Gastrocnemius medialis (tissue), 4 donors: Measurements from ENCODE around the gene GUCA1C. TPM values are rescaled to one million over a fixed set of nuclear protein-coding genes. Genes with fewer than 3 reads are reported as not detected.

ENCODE experiments used
- ATAC-seq, 2 donors: fragments of 150-250 bp; one replicate each; pipeline ENCODE4 v1.9.1; 2016
- DNase-seq, 2 donors: peaks; one replicate each; pipeline ENCODE4 v3.0.0-alpha.2; 2019
- H3K27ac ChIP-seq, 4 donors: fragments of 200-600 bp; sonication (generic); 1 replicate in 1 of 4; 2 replicates in 3 of 4; pipeline ENCODE4 v1.5.1; 2016 to 2018; ENCODE audit warnings: mild to moderate bottlenecking in 2 of 4, moderate library complexity in 1 of 4
- H3K27me3 ChIP-seq, 3 donors: fragments of 200-600 bp; sonication (generic) in 2 of 3; 1 replicate in 1 of 3; 2 replicates in 2 of 3; pipeline versions ENCODE4 v1.5.1 to v1.6.0; 2016 to 2019; ENCODE audit warnings: mild to moderate bottlenecking in 1 of 3, moderate library complexity in 1 of 3
- H3K36me3 ChIP-seq, 2 donors: fragments of 200-600 bp; sonication (generic) in 1 of 2; one replicate each; pipeline ENCODE4 v1.5.1; 2017 to 2018
- H3K4me1 ChIP-seq, 2 donors: fragments of 200-600 bp; sonication (generic) in 1 of 2; one replicate each; pipeline ENCODE4 v1.5.1; 2016 to 2017; ENCODE audit warnings: mild to moderate bottlenecking in 2 of 2
- H3K4me3 ChIP-seq, 4 donors: fragments of 200-600 bp; sonication (generic) in 3 of 4; 1 replicate in 1 of 4; 2 replicates in 3 of 4; pipeline ENCODE4 v1.5.1; 2016 to 2019; ENCODE audit warnings: mild to moderate bottlenecking in 2 of 4
- H3K9me3 ChIP-seq, 3 donors: fragments of 200-600 bp; sonication (generic) in 2 of 3; 1 replicate in 1 of 3; 2 replicates in 2 of 3; pipeline ENCODE4 v1.5.1; 2016 to 2019
- POLR2A ChIP-seq, 2 donors: fragments of 450-650 bp; IDR thresholded peaks; one replicate each; pipeline ENCODE4 v1.6.1; 2017; ENCODE audit warnings: antibody characterized with exemption in 2 of 2, mild to moderate bottlenecking in 2 of 2, moderate library complexity in 2 of 2
- in situ Hi-C, 4 donors: fragments of 200-750 bp; cut with MboI; loops; one replicate each; pipeline versions ENCODE4 v1.15.0 to v1.8.0; 2017; ENCODE audit warnings: low sequenced_read_pairs in 4 of 4
- intact Hi-C: fragments of 100-400 bp; cut with DNase I; formaldehyde crosslinking; loops from one replicate; pipeline ENCODE4 v1.15.1; 2023; ENCODE audit warnings: low total_unique reads
- total RNA-seq, 4 donors: library from RNA; depleted of rRNA; stranded (reverse); fragments of >200 nt; gene quantifications; one replicate each; pipeline versions ENCODE4 v1.1.0 to v1.2.3, GENCODE V29; 2016
- TF ChIP-seq, protein P1 (sequence below), 5 experiments: fragments of 450-650 bp in 3 of 5; fragments of 200-600 bp in 2 of 5; sonication (generic) in 2 of 5; IDR thresholded peaks in 4 of 5; conservative IDR thresholded peaks in 1 of 5; 1 replicate in 4 of 5; 2 replicates in 1 of 5; pipeline ENCODE4 v1.5.1; 2016 to 2019; ENCODE audit warnings: antibody characterized with exemption in 5 of 5, mild to moderate bottlenecking in 3 of 5, moderate library complexity in 3 of 5

GUCA1C gene
- total RNA-seq, 4 donors from 2014 or later: not detected

GRCh38 chr3:108940568-108941263 is 13.0 kb downstream of the GUCA1C start:
- no peaks in the 10 kb centered on the region for H3K27me3 ChIP-seq
- H3K27ac ChIP-seq: no peak overlapping the region
- H3K36me3 ChIP-seq: no peaks in the 10 kb centered on the region
- DNase-seq: no peak
- H3K9me3 ChIP-seq: no peaks in the 10 kb centered on the region
- ATAC-seq: no peak
- in situ Hi-C loops (no loop called here), intact Hi-C loops (no loop called here)
- TF ChIP-seq, protein P1, sequence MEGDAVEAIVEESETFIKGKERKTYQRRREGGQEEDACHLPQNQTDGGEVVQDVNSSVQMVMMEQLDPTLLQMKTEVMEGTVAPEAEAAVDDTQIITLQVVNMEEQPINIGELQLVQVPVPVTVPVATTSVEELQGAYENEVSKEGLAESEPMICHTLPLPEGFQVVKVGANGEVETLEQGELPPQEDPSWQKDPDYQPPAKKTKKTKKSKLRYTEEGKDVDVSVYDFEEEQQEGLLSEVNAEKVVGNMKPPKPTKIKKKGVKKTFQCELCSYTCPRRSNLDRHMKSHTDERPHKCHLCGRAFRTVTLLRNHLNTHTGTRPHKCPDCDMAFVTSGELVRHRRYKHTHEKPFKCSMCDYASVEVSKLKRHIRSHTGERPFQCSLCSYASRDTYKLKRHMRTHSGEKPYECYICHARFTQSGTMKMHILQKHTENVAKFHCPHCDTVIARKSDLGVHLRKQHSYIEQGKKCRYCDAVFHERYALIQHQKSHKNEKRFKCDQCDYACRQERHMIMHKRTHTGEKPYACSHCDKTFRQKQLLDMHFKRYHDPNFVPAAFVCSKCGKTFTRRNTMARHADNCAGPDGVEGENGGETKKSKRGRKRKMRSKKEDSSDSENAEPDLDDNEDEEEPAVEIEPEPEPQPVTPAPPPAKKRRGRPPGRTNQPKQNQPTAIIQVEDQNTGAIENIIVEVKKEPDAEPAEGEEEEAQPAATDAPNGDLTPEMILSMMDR (IDR thresholded peaks at IDR 0.05 in 4 of 5, conservative IDR thresholded peaks at IDR 0.05 in 1 of 5): no peak
- no peak for TF ChIP-seq POLR2A (IDR thresholded peaks at IDR 0.05)
- no peaks in the 10 kb centered on the region for H3K4me1 ChIP-seq
- no peak overlapping the region for H3K4me3 ChIP-seq

DNA sequence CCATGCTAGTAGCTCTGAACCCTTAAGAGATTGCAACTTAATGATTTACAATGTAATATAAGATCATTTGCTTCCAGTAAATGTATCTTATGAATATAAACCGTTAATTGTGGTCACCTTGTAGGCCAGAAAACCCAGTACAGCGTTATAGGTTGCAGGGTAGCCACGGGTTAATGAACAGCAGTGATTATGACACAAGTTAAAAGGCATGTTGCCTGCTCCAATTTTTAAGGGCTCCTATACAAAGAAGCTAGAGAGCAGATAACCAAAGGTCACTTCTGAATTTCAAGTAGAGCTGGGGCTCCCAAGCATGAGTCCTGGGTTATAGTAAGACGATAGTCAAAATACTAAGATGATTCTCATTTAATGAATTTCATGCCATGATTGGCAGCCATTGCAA is 13.5 kb downstream of the GUCA1C start:
- DNase-seq: no peak
- in situ Hi-C loops (no loop called here), intact Hi-C loops (no loop called here)
- no peaks in the 10 kb centered on the region for H3K27me3 ChIP-seq
- ATAC-seq: no peak
- no peak for TF ChIP-seq POLR2A (IDR thresholded peaks at IDR 0.05)
- no peak overlapping the region for H3K4me3 ChIP-seq
- H3K27ac ChIP-seq: no peak overlapping the region
- H3K4me1 ChIP-seq: no peaks in the 10 kb centered on the region
- H3K9me3 ChIP-seq: no peaks in the 10 kb centered on the region
- no peaks in the 10 kb centered on the region for H3K36me3 ChIP-seq

DNA sequence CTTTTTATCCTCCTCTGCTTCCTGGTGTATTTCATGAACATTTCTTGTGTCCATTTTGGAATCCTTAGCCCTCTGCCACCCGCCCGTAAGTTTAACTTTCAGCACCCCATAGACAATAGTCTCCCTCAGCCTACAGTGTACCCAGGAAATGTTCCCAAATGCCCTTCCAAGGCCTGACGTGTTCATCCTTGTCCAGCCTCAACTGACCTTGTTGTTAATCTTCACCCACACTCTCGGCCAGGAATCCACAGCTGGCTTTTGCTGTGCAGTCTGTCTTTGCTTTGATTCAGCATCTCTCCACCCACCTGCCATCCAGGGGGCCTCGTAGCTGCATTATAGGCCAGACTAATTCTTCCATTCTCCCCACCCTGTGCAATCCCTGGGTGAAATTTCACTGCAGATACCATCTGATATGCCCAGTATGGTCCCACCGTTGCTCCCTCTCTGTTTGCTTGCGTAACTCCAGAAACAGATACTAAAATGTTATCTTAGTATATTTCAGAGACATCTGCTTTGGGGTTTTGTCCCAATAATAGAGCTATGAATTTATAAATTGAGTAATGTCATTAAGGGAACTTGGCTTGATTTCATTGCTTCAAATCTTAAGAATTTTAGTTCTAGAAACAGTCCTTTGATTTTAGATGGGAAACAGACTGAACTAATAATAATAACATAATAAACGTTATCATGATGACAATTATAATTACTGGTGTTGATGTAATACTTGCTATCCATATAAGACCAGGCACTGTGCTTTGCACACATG is 16.6 kb downstream of the GUCA1C start:
- DNase-seq: no peak
- no peaks in the 10 kb centered on the region for H3K4me1 ChIP-seq
- ATAC-seq: no peak
- in situ Hi-C loops (no loop called here), intact Hi-C loops (no loop called here)
- H3K27me3 ChIP-seq: no peaks in the 10 kb centered on the region
- no peak overlapping the region for H3K4me3 ChIP-seq
- no peaks in the 10 kb centered on the region for H3K36me3 ChIP-seq
- H3K27ac ChIP-seq: no peak overlapping the region
- H3K9me3 ChIP-seq: no peaks in the 10 kb centered on the region
- TF ChIP-seq, protein P1 (IDR thresholded peaks at IDR 0.05 in 4 of 5, conservative IDR thresholded peaks at IDR 0.05 in 1 of 5): no peak
- no peak for TF ChIP-seq POLR2A (IDR thresholded peaks at IDR 0.05)

GRCh38 chr3:108931035-108931434 is 22.6 kb downstream of the GUCA1C start:
- DNase-seq: no peak
- Histone ChIP-seq H3K4me1 (no peaks in the 10 kb centered on the region), H3K9me3 (no peaks in the 10 kb centered on the region), H3K36me3 (no peaks in the 10 kb centered on the region), H3K27me3 (no peaks in the 10 kb centered on the region), H3K27ac (no peak overlapping the region), H3K4me3 (no peak overlapping the region)
- no peak for ATAC-seq
- in situ Hi-C loops (no loop called here), intact Hi-C loops (no loop called here)
- TF ChIP-seq POLR2A (IDR thresholded peaks at IDR 0.05): no peak
- TF ChIP-seq, protein P1 (IDR thresholded peaks at IDR 0.05 in 4 of 5, conservative IDR thresholded peaks at IDR 0.05 in 1 of 5): no peak

- Histone ChIP-seq H3K36me3 (no peaks in the 10 kb centered on the region), H3K4me1 (no peaks in the 10 kb centered on the region), H3K27ac (no peak overlapping the region), H3K27me3 (no peaks in the 10 kb centered on the region), H3K4me3 (no peak overlapping the region), H3K9me3 (no peaks in the 10 kb centered on the region)
- TF ChIP-seq POLR2A (IDR thresholded peaks at IDR 0.05): no peak
- TF ChIP-seq, protein P1 (IDR thresholded peaks at IDR 0.05 in 4 of 5, conservative IDR thresholded peaks at IDR 0.05 in 1 of 5): no peak
- no peak for DNase-seq
- ATAC-seq: no peak
- in situ Hi-C loops: loop anchor here (5.0 to 10.0 kb wide), 4 partner anchors 244 to 257 kb away; no protein-coding TSS in a partner anchor
- intact Hi-C loops: no loop called here
These were observed 34.8 kb downstream of the GUCA1C start for GRCh38 chr3:108918866-108919265.
